Urinary bladder (tissue), 4 donors: ENCODE data around the gene MAP2K5. TPM values are rescaled to one million over a fixed set of nuclear protein-coding genes. Genes with fewer than 3 reads are reported as not detected.

Experiments
- DNase-seq: peaks from one replicate; pipeline ENCODE4 v3.0.0-alpha.2; 2015; ENCODE audit errors: extremely low spot score
- H3K27ac ChIP-seq: one replicate; pipeline ENCODE4 v1.5.1; 2013; ENCODE audit warnings: low read depth, mild to moderate bottlenecking, moderate library complexity
- H3K36me3 ChIP-seq: one replicate; pipeline ENCODE4 v1.6.1; 2013; ENCODE audit warnings: mild to moderate bottlenecking, moderate library complexity; ENCODE audit not compliant: insufficient read depth
- H3K4me1 ChIP-seq: one replicate; pipeline ENCODE4 v1.6.1; 2013; ENCODE audit warnings: mild to moderate bottlenecking, moderate library complexity; ENCODE audit not compliant: insufficient read depth
- H3K4me3 ChIP-seq: one replicate; pipeline ENCODE4 v1.5.1; 2013; ENCODE audit warnings: low read depth, low read length
- WGBS: extraction: QIAGEN DNeasy Blood & Tissue Kit; methylation state at CpG from one replicate; pipeline ENCODE4 v1.1.7; 2013; 5-methylcytosine and 5-hydroxymethylcytosine counted together
- polyA plus RNA-seq: library from polyadenylated mRNA; stranded (reverse); fragments of 200-250 nt; gene quantifications from one replicate; pipeline ENCODE4 v1.2.3, GENCODE V29; 2013
- total RNA-seq: library from RNA; depleted of rRNA; stranded (reverse); fragments of >200 nt; gene quantifications from one replicate; pipeline ENCODE4 v1.2.3, GENCODE V29; 2014
- donor health status: healthy with polysubstance abuse.
- donor health status: healthy.

The MAP2K5 gene
- total and polyA plus RNA-seq, 2 donors: 15.4 to 17.3 TPM

- Histone ChIP-seq H3K4me1 (no peaks in the 10 kb centered on the region), H3K27ac (no peak overlapping the region), H3K36me3 (no peaks in the 10 kb centered on the region), H3K4me3 (no peak overlapping the region)
- 31% methylated on average over 3 of the region's 3 CpGs for WGBS
- DNase-seq: no peak
These were observed 30.4 kb upstream of the MAP2K5 start for GRCh38 chr15:67512140-67512539.

GRCh38 chr15:67512933-67513714 is 29.4 kb upstream of the MAP2K5 start:
- Histone ChIP-seq H3K36me3 (no peaks in the 10 kb centered on the region), H3K4me1 (no peaks in the 10 kb centered on the region), H3K4me3 (no peak overlapping the region), H3K27ac (no peak overlapping the region)
- no peak for DNase-seq
- WGBS: 83% methylated on average over 9 of the region's 9 CpGs

GRCh38 chr15:67515090-67515489 is 27.4 kb upstream of the MAP2K5 start:
- 95% methylated on average over 3 of the region's 3 CpGs for WGBS

GRCh38 chr15:67515557-67515956 is 26.9 kb upstream of the MAP2K5 start:
- no peaks in the 10 kb centered on the region for H3K4me1 ChIP-seq
- DNase-seq: no peak
- H3K36me3 ChIP-seq: no peaks in the 10 kb centered on the region
- no peak overlapping the region for H3K27ac ChIP-seq
- 95% methylated on average over 2 of the region's 2 CpGs for WGBS
- H3K4me3 ChIP-seq: no peak overlapping the region

More at GRCh38 chr15:67515090-67515489, 27.4 kb upstream of the MAP2K5 start:
- no peak overlapping the region for H3K27ac ChIP-seq
- H3K4me3 ChIP-seq: no peak overlapping the region
- H3K4me1 ChIP-seq: no peaks in the 10 kb centered on the region
- no peaks in the 10 kb centered on the region for H3K36me3 ChIP-seq
- DNase-seq: no peak

GRCh38 chr15:67520321-67521028 is 22.0 kb upstream of the MAP2K5 start:
- Histone ChIP-seq H3K36me3 (no peaks in the 10 kb centered on the region), H3K27ac (peak overlapping the region; percentile 97), H3K4me1 (no peaks in the 10 kb centered on the region), H3K4me3 (peak overlapping the region; percentile 88)
- DNase-seq: no peak
- 22% methylated on average over 24 of the region's 24 CpGs for WGBS

- Histone ChIP-seq H3K4me1 (no peaks in the 10 kb centered on the region), H3K4me3 (peak within 1 kb of the TSS; percentile 88), H3K36me3 (no peaks in the 10 kb centered on the region), H3K27ac (peak within 1 kb of the TSS; percentile 97)
- WGBS: under 1% methylated on average over 94 of the region's 94 CpGs
- no peak for DNase-seq
These were observed 21.3 kb upstream of the MAP2K5 start, which contains the start of gene C15orf61 for GRCh38 chr15:67521029-67521782. Gene C15orf61 (plus strand): TSS chr15:67521131. CDS start chr15:67521249, 118 bp downstream.

GRCh38 chr15:67521783-67522568 is 20.5 kb upstream of the MAP2K5 start:
- WGBS: 1% methylated on average over 23 of the region's 23 CpGs
- DNase-seq: no peak
- Histone ChIP-seq H3K4me3 (peak overlapping the region; percentile 88), H3K27ac (peak overlapping the region; percentile 97), H3K36me3 (peaks cover 2% of the 10 kb centered on the region), H3K4me1 (no peaks in the 10 kb centered on the region)

- no peak overlapping the region for H3K4me3 ChIP-seq
- WGBS: 80% methylated on average over 1 of the region's 1 CpG
- DNase-seq: no peak
- no peak overlapping the region for H3K27ac ChIP-seq
- H3K36me3 ChIP-seq: peaks cover 2% of the 10 kb centered on the region
- no peaks in the 10 kb centered on the region for H3K4me1 ChIP-seq
These were observed 19.2 kb upstream of the MAP2K5 start for GRCh38 chr15:67523330-67523729.

GRCh38 chr15:67524235-67524634 is 18.3 kb upstream of the MAP2K5 start:
- no peak for DNase-seq
- H3K27ac ChIP-seq: no peak overlapping the region
- H3K4me3 ChIP-seq: no peak overlapping the region
- peaks cover 2% of the 10 kb centered on the region for H3K36me3 ChIP-seq
- no peaks in the 10 kb centered on the region for H3K4me1 ChIP-seq

- no peak overlapping the region for H3K4me3 ChIP-seq
- 97% methylated on average over 3 of the region's 3 CpGs for WGBS
- no peaks in the 10 kb centered on the region for H3K4me1 ChIP-seq
- DNase-seq: no peak
- H3K27ac ChIP-seq: no peak overlapping the region
- peaks cover 2% of the 10 kb centered on the region for H3K36me3 ChIP-seq
These were observed 14.0 kb upstream of the MAP2K5 start for GRCh38 chr15:67528513-67528912.

- WGBS: 73% methylated on average over 3 of the region's 3 CpGs
- no peak for DNase-seq
- H3K36me3 ChIP-seq: peaks cover 2% of the 10 kb centered on the region
- H3K4me1 ChIP-seq: no peaks in the 10 kb centered on the region
- H3K27ac ChIP-seq: no peak overlapping the region
- H3K4me3 ChIP-seq: no peak overlapping the region
These were observed 11.1 kb upstream of the MAP2K5 start for GRCh38 chr15:67531379-67531914.

GRCh38 chr15:67533873-67534272 is 8.6 kb upstream of the MAP2K5 start:
- H3K4me3 ChIP-seq: no peak overlapping the region
- H3K4me1 ChIP-seq: no peaks in the 10 kb centered on the region
- 75% methylated on average over 1 of the region's 1 CpG for WGBS
- H3K36me3 ChIP-seq: no peaks in the 10 kb centered on the region
- no peak for DNase-seq
- no peak overlapping the region for H3K27ac ChIP-seq

- 93% methylated on average over 1 of the region's 1 CpG for WGBS
- Histone ChIP-seq H3K27ac (no peak overlapping the region), H3K4me1 (no peaks in the 10 kb centered on the region), H3K36me3 (no peaks in the 10 kb centered on the region), H3K4me3 (no peak overlapping the region)
- DNase-seq: no peak
These were observed 8.1 kb upstream of the MAP2K5 start for GRCh38 chr15:67534360-67534759.
